ENCODE results near the gene HBA1.
"Not testable (repeated sequence)": the region's sequence is repeated elsewhere in the genome, so short reads cannot be mapped to it uniquely, and the experiment has no call there.

HBA1 gene

DNA sequence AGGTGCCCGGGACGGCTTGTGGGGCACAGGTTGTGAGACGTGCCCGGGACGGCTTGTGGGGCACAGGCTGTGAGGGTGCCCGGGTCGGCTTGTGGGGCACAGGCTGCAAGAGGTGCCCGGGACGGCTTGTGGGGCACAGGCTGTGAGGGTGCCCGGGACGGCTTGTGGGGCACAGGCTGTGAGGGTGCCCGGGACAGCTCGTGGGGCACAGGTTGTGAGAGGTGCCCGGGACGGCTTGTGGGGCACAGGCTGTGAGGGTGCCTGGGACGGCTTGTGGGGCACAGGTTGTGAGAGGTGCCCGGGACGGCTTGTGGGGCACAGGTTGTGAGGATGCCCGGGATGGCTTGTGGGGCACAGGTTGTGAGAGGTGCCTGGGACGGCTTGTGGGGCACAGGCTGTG is 16.2 kb upstream of the HBA1 start:
- DNase-seq, result not testable (repeated sequence)

DNA sequence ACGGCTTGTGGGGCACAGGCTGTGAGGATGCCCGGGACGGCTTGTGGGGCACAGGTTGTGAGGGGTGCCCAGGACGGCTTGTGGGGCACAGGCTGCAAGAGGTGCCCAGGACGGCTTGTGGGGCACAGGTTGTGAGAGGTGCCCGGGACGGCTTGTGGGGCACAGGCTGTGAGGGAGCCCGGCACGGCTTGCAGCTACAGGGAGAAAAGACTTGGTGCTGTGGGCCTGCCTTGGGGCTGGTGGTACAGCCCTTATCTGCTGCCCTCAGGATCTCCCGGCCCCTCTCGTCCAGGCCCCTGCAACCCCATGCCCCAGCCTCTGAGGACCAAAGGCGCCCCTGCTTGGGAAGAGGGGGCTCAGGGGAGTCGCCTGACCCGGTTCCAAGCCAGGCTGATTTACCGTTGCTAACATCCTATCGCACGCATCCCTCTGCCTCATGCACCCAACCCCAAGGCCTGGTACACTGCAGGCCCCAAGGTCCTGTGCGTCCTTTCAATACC is 15.7 kb upstream of the HBA1 start:
- DNase-seq, result no peak

DNA sequence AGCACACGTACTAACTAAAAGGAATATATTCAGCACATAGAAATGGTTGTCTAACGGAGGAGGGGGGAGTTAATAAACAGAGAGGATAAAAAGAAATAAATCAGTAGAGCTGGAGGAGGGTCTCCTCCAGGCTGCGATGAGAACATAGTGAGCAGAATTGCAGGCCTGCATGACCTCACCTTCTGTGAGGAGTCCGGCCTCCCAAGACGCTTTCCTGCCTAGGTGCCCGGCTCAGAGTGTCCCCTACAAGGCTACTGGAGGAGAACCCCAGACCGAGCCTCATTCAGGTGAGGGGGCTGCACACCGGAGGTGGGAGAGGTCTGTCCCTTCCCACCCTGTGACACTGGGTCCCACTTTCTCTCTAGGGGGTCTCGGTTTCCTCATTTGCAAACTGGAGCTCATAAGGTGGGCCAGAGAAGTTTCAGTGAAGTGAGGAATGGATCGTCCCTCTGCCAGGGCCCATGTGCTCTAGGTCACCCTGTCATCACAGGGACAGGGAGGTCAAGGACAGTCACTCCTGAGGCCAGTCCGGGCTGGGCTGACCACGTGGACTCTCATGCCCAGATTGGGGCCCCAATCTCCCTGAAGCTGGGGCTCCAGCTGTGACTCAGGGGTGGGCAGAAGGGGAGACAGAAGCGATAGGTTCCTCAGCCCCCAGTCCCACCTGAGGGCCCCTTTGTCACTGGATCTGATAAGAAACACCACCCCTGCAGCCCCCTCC is 14.0 kb upstream of the HBA1 start:
- DNase-seq, result no peak

DNA sequence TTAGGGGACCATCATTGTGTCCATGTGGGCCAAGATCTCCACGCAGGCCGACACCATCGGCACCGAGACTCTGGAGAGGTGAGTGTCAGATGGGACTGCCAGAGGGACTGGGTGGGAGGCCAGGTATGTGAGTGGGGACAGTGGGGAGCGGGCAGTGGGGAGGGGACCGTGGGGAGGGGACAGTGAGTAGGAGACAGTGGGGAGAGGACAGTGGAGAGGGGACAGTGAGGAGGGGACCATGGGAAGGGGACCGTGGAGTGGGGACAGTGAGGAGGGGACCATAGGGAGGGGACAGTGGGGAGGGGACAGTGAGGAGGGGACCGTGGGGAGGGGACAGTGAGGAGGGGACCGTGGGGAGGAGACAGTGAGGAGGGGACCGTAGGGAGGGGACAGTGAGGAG is 13.3 kb upstream of the HBA1 start:
- not testable (repeated sequence) for DNase-seq

DNA sequence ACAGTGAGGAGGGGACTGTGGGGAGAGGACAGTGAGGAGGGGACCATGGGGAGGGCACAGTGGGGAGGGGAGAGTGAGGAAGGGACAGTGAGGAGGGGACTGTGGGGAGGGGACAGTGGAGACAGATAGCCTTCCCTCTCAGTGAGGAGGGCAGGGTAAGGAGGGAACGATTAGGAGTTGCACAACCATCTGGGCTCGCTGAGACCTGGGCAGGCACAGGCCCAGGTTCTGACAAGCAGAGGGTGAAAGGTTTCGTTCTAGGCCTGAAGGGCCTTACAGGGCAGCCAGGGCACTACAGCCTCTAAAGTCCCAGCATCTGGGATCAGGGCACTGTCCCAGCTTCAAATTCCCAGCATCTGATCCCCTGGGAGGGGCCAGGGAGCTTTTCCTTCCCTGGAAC is 12.8 kb upstream of the HBA1 start:
- not testable (repeated sequence) for DNase-seq

DNA sequence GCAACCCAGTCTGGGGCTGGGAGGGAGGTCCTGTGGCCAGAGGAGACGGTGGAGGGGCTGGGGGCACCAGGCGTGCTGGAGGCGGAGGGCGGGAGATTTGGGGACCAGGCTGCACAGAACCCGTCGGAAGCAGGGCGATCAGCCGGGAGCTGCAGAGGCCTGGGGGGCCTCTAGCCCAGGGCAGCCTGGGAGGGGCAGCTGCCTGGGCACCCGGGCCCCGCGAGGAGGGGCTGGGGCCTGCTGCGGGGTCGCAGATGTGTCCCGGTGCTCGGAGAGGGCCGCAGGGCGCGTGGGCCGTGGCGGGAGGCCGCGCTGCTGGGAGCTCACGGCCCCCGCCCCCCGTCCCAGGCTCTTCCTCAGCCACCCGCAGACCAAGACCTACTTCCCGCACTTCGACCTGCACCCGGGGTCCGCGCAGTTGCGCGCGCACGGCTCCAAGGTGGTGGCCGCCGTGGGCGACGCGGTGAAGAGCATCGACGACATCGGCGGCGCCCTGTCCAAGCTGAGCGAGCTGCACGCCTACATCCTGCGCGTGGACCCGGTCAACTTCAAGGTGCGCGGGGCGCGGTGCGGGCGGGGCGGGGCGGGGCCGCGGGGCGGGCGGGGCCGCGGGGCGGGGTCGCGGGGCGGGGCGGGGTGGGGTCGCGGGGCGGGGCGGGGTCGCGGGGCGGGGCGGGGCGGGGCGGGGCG is 12.2 kb upstream of the HBA1 start:
- not testable (repeated sequence) for DNase-seq

DNA sequence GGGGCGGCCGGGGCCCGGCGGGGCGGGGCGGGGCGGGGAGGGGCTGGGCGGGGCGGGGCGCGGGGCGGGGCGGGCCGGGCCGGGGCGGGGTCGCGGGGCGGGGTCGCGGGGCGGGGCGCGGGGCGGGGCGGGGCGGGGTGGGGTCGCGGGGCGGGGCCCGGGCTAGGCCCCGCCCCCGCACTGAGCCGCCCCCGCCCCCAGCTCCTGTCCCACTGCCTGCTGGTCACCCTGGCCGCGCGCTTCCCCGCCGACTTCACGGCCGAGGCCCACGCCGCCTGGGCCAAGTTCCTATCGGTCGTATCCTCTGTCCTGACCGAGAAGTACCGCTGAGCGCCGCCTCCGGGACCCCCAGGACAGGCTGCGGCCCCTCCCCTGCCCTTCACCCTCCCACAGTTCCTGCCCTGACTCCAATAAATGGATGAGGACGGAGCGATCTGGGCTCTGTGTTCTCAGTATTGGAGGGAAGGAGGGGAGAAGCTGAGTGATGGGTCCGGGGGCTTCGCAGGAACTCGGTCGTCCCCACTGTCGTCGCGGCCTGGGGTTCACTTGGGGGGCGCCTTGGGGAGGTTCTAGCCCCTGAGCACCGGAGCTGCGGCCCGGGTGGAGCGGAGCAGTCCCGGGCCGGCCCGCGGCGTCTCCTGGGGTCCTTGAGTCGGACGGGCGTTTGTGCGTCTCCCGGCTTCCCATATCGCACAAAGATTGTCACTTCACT is 11.5 kb upstream of the HBA1 start:
- no peak for DNase-seq

DNA sequence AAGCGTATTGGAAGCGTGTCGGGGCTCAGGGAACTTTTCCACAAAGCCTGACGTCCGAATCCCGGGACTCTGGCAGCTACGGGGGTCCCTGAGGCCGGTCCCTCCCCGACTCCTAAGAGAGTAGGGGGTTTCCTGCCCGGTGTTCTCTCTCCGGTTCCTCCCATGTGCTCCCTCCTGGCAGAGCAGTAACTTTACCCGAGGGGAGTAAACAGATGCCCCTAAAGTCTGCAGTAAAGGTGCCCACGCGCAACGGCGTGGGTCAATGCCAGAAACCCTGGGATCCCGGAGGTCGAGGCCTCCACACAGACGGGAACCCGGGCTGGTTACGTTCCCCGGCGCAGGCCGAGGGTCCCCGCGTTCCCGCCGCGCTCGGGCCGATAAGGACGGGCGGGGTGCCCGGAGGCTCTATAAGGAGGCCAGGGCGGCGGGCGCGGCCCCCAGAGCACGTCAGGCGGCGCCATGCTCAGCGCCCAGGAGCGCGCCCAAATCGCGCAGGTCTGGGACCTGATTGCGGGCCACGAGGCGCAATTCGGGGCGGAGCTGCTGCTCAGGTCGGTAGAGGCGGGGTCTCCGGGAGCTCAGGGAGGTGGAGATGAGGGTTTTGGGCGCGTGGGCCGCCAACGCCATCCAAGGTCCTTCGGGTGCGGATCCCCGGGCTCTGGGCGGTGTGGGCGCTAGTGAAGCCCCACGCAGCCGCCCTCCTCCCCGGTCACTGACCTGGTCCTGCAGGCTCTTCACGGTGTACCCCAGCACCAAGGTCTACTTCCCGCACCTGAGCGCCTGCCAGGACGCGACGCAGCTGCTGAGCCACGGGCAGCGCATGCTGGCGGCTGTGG is 10.7 kb upstream of the HBA1 start, which contains the start of gene HBM:
Gene HBM (plus strand): TSS at position 440 of the 836 bp plus-strand sequence. CDS start 20 bp downstream, at position 460.
- DNase-seq, result peak; percentile 26

DNA sequence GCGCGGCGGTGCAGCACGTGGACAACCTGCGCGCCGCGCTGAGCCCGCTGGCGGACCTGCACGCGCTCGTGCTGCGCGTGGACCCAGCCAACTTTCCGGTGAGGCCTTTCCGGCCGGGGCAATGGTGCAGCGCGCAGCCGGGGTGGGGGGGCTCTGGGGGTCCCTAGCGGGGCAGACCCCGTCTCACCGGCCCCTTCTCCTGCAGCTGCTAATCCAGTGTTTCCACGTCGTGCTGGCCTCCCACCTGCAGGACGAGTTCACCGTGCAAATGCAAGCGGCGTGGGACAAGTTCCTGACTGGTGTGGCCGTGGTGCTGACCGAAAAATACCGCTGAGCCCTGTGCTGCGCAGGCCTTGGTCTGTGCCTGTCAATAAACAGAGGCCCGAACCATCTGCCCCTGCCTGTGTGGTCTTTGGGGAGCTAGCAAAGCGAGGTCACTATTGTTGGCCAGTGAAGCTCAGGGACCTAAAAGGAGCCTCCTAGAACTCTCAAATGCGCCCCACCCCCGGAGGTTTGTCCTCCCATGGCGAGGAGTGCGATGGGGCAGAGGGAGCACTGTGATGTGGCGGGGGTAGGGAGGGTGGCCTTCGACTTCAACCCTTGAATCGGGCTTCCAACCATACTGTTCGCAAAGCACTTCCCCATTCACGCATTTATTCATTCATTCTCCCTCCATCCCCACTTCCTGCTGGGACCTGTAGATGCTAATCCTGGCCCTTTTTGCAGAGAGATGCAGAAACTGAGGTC is 9.9 kb upstream of the HBA1 start:
- DNase-seq, result peak; percentile 16

DNA sequence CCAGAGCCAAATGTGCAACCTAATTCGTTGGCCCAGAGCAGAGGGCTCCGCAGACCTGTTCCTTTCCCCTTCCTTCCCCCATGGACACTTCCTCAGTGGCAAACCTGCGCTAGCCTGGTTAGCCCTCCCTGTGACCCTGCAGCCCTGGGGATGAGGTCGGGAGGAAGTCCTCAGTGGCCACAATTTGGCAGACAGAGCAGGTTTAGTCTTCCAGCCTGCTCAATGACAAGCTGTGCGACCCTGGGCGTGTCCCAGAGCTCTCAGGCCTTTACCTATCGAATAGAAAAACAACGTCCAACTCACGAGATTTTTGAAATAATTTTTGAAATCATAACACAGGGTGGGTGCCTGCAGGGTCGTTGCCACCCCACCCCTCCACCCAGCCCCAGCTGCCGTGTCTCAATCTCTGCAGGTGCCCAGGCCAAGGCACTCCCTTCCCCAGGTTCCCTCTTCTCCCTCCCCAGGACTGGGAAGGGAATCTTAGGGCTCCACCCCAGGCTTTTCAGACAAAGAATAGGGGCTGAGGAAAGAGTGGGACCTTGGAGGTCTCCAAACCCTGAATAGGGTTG is 9.3 kb upstream of the HBA1 start:
- DNase-seq, result no peak

DNA sequence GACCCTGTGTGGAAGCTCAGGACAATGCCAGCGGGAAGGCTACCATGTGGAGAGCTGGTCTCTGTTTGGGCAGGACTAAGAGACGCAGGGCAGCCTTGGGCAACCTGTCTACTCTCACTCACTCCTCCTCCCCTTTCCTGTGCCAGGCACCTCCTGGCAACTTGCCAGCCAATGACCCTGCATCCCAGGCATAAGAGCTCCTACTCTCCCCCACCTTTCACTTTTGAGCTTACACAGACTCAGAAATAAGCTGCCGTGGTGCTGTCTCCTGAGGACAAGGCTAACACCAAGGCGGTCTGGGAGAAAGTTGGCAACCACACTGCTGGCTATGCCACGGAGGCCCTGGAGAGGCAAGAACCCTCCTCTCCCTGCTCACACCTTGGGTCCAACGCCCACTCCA is 8.1 kb upstream of the HBA1 start:
- no peak for DNase-seq

DNA sequence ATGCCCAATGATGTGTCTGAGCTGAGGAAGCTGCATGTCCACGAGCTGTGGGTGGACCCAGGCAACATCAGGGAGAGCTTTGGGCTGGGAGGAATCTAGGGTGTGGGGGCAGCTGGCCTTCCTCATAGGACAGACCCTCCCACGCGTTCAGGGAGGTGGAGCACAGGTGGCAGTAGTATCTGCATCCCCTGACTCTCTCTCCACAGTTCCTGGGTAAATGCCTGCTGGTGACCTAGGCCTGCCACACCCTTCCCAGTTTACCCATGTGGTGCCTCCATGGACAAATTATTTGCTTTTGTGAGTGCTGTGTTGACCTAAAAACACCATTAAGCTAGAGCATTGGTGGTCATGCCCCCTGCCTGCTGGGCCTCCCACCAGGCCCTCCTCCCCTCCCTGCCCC is 7.5 kb upstream of the HBA1 start:
- no peak for DNase-seq

DNA sequence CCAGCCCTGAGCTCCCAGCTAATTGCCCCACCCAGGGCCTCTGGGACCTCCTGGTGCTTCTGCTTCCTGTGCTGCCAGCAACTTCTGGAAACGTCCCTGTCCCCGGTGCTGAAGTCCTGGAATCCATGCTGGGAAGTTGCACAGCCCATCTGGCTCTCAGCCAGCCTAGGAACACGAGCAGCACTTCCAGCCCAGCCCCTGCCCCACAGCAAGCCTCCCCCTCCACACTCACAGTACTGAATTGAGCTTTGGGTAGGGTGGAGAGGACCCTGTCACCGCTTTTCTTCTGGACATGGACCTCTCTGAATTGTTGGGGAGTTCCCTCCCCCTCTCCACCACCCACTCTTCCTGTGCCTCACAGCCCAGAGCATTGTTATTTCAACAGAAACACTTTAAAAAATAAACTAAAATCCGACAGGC is 6.4 kb upstream of the HBA1 start:
- DNase-seq, result not testable (repeated sequence)

DNA sequence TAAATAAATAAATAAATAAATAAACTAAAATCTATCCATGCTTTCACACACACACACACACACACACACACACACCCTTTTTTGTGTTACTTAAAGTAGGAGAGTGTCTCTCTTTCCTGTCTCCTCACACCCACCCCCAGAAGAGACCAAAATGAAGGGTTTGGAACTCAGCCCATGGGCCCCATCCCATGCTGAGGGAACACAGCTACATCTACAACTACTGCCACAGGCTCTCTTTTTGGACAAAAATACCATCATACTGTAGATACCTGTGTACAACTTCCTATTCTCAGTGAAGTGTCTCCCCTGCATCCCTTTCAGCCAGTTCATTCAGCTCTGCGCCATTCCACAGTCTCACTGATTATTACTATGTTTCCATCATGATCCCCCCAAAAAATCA is 5.7 kb upstream of the HBA1 start:
- DNase-seq, result no peak

DNA sequence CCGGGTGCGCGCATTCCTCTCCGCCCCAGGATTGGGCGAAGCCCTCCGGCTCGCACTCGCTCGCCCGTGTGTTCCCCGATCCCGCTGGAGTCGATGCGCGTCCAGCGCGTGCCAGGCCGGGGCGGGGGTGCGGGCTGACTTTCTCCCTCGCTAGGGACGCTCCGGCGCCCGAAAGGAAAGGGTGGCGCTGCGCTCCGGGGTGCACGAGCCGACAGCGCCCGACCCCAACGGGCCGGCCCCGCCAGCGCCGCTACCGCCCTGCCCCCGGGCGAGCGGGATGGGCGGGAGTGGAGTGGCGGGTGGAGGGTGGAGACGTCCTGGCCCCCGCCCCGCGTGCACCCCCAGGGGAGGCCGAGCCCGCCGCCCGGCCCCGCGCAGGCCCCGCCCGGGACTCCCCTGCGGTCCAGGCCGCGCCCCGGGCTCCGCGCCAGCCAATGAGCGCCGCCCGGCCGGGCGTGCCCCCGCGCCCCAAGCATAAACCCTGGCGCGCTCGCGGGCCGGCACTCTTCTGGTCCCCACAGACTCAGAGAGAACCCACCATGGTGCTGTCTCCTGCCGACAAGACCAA is 4.0 kb upstream of the HBA1 start, which contains the start of gene HBA2:
Gene HBA2 (plus strand): TSS at position 503 of the 568 bp plus-strand sequence. CDS start 37 bp downstream, at position 540.
- not testable (repeated sequence) for DNase-seq

DNA sequence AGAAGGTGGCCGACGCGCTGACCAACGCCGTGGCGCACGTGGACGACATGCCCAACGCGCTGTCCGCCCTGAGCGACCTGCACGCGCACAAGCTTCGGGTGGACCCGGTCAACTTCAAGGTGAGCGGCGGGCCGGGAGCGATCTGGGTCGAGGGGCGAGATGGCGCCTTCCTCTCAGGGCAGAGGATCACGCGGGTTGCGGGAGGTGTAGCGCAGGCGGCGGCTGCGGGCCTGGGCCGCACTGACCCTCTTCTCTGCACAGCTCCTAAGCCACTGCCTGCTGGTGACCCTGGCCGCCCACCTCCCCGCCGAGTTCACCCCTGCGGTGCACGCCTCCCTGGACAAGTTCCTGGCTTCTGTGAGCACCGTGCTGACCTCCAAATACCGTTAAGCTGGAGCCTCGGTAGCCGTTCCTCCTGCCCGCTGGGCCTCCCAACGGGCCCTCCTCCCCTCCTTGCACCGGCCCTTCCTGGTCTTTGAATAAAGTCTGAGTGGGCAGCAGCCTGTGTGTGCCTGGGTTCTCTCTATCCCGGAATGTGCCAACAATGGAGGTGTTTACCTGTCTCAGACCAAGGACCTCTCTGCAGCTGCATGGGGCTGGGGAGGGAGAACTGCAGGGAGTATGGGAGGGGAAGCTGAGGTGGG is 3.1 kb upstream of the HBA1 start:
- DNase-seq, result not testable (repeated sequence)

DNA sequence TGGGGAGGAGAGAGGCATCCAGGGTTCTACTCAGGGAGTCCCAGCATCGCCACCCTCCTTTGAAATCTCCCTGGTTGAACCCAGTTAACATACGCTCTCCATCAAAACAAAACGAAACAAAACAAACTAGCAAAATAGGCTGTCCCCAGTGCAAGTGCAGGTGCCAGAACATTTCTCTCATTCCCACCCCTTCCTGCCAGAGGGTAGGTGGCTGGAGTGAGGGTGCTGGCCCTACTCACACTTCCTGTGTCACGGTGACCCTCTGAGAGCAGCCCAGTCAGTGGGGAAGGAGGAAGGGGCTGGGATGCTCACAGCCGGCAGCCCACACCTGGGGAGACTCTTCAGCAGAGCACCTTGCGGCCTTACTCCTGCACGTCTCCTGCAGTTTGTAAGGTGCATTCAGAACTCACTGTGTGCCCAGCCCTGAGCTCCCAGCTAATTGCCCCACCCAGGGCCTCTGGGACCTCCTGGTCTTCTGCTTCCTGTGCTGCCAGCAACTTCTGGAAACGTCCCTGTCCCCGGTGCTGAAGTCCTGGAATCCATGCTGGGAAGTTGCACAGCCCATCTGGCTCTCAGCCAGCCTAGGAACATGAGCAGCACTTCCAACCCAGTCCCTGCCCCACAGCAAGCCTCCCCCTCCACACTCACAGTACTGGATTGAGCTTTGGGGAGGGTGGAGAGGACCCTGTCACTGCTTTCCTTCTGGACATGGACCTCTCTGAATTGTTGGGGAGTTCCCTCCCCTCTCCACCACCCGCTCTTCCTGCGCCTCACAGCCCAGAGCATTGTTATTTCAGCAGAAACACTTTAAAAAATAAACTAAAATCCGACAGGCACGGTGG is 2.3 kb upstream of the HBA1 start:
- not testable (repeated sequence) for DNase-seq

DNA sequence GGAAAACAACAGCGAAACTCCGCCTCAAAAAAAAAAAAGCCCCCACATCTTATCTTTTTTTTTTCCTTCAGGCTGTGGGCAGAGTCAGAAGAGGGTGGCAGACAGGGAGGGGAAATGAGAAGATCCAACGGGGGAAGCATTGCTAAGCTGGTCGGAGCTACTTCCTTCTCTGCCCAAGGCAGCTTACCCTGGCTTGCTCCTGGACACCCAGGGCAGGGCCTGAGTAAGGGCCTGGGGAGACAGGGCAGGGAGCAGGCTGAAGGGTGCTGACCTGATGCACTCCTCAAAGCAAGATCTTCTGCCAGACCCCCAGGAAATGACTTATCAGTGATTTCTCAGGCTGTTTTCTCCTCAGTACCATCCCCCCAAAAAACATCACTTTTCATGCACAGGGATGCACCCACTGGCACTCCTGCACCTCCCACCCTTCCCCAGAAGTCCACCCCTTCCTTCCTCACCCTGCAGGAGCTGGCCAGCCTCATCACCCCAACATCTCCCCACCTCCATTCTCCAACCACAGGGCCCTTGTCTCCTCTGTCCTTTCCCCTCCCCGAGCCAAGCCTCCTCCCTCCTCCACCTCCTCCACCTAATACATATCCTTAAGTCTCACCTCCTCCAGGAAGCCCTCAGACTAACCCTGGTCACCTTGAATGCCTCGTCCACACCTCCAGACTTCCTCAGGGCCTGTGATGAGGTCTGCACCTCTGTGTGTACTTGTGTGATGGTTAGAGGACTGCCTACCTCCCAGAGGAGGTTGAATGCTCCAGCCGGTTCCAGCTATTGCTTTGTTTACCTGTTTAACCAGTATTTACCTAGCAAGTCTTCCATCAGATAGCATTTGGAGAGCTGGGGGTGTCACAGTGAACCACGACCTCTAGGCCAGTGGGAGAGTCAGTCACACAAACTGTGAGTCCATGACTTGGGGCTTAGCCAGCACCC is 1.2 kb upstream of the HBA1 start:
- no peak for DNase-seq
